GM12878 (cell line): ENCODE results near the gene ELAVL2. TPM values are rescaled to one million over a fixed set of nuclear protein-coding genes. Genes with fewer than 3 reads are reported as not detected.

Experiments
- ATAC-seq: fragments of 200-7000 bp; cut with Tn5 transposase; 3 replicates; pipeline ENCODE4 v1.9.1; 2020; ENCODE audit warnings: mild to moderate bottlenecking, moderate library complexity
- BruUV-seq: library from RNA; stranded (reverse); fragments of 400-500 nt; replicated peaks from 2 replicates; lab custom pipeline; 2021; lab: Mats Ljungman, UMichigan
- CTCF ChIA-PET: fragments of 300-600 bp; sonication (Branson Sonifier 250); formaldehyde crosslinking; extraction: SDS; loops from one replicate; lab custom pipeline; 2021; ENCODE audit warnings: inconsistent platforms; lab: Yijun Ruan, JAX
- POLR2A ChIA-PET: fragments of 350-600 bp; formaldehyde crosslinking; extraction: SDS; loops from one replicate; lab custom pipeline; 2021; ENCODE audit warnings: inconsistent platforms; lab: Charles Lee
- RAD21 ChIA-PET: fragments of 300-600 bp; sonication (Branson Sonifier 250); formaldehyde crosslinking; loops from one replicate; lab custom pipeline; 2023; ENCODE audit warnings: antibody characterized with exemption; ENCODE audit not compliant: unreplicated experiment; lab: Charles Lee
- SMC1A ChIA-PET: fragments of 300-600 bp; sonication (Branson Sonifier 250); formaldehyde crosslinking; loops from one replicate; lab custom pipeline; 2023; ENCODE audit not compliant: unreplicated experiment, uncharacterized antibody; lab: Charles Lee
- DNase-seq: peaks from one replicate; pipeline ENCODE4 v3.0.0-alpha.2; 2011; ENCODE audit warnings: low read depth, low spot score
- FAIRE-seq: peaks from 3 replicates; lab custom pipeline; 2011; peaks lifted over from hg19 to GRCh38; lab: Jason Lieb, UNC
- H2AFZ ChIP-seq: 2 replicates; pipeline ENCODE4 v1.6.0; 2011; ENCODE audit warnings: low read depth, low read length, control low read depth; ENCODE audit not compliant: control insufficient read depth
- H3K27ac ChIP-seq: 2 replicates; pipeline ENCODE4 v1.5.1; 2011; ENCODE audit warnings: control low read depth; ENCODE audit not compliant: control insufficient read depth, insufficient read depth
- H3K27me3 ChIP-seq, 2 experiments: replicated peaks in 1 of 2; 2 replicates each; pipeline versions ENCODE4 v1.6.0 to v1.6.1; 2011; ENCODE audit warnings: low read length in 1 of 2; ENCODE audit not compliant: control insufficient read depth in 2 of 2, insufficient read depth in 2 of 2
- H3K36me3 ChIP-seq, 2 experiments: 2 replicates each; pipeline ENCODE4 v1.5.1; 2011; ENCODE audit warnings: low read length in 1 of 2; ENCODE audit not compliant: control insufficient read depth in 2 of 2, insufficient read depth in 2 of 2
- H3K4me1 ChIP-seq: 2 replicates; pipeline ENCODE4 v1.6.1; 2011; ENCODE audit warnings: mild to moderate bottlenecking, low read length, moderate library complexity, mixed read lengths; ENCODE audit not compliant: control insufficient read depth, insufficient read depth
- H3K4me2 ChIP-seq: 2 replicates; pipeline ENCODE4 v1.6.0; 2011; ENCODE audit warnings: control low read depth; ENCODE audit not compliant: control insufficient read depth, insufficient read depth
- H3K4me3 ChIP-seq: fragments of 200-600 bp; sonication (generic); 2 replicates; pipeline ENCODE4 v1.5.1; 2016
- H3K79me2 ChIP-seq: 2 replicates; pipeline ENCODE4 v1.6.0; 2011; ENCODE audit warnings: low read length; ENCODE audit not compliant: control insufficient read depth, insufficient read depth
- H3K9ac ChIP-seq: 2 replicates; pipeline ENCODE4 v1.8.0; 2011; ENCODE audit warnings: low read length, control low read depth, mixed read lengths; ENCODE audit not compliant: control insufficient read depth, insufficient read depth
- H3K9me3 ChIP-seq: replicated peaks from 3 replicates; pipeline ENCODE4 v1.5.1; 2011; ENCODE audit warnings: mild to moderate bottlenecking, low read length; ENCODE audit not compliant: control insufficient read depth, insufficient read depth
- H4K20me1 ChIP-seq: 2 replicates; pipeline ENCODE4 v1.6.0; 2011; ENCODE audit not compliant: control insufficient read depth, insufficient read depth
- BMI1 ChIP-seq: fragments of 450-650 bp; IDR thresholded peaks from 2 replicates; pipeline ENCODE4 v1.6.1; 2016; ENCODE audit warnings: mild to moderate bottlenecking, moderate library complexity, borderline replicate concordance
- BRCA1 ChIP-seq: IDR thresholded peaks from 2 replicates; pipeline ENCODE4 v1.6.1; 2011; ENCODE audit warnings: low read depth, low read length, improper control_type of control experiment
- CBFB ChIP-seq: IDR thresholded peaks from 2 replicates; pipeline ENCODE4 v1.6.1; 2016; ENCODE audit warnings: antibody characterized with exemption, low read depth
- IKZF1 ChIP-seq: fragments of 450-650 bp; conservative IDR thresholded peaks from 2 replicates; pipeline ENCODE4 v1.6.1; 2017; ENCODE audit warnings: antibody characterized with exemption, mild to moderate bottlenecking
- NFIC ChIP-seq: IDR thresholded peaks from 2 replicates; pipeline ENCODE4 v1.6.1; 2012; ENCODE audit warnings: low read depth, mild to moderate bottlenecking, inconsistent platforms, low read length, moderate library complexity
- NR2C1 ChIP-seq: fragments of 450-650 bp; IDR thresholded peaks from 2 replicates; pipeline ENCODE4 v1.6.1; 2017; ENCODE audit warnings: antibody characterized with exemption, mild to moderate bottlenecking, moderate library complexity
- RCOR1 ChIP-seq: conservative IDR thresholded peaks from 2 replicates; pipeline ENCODE4 v1.6.1; 2012; ENCODE audit warnings: low read depth, low read length, improper control_type of control experiment
- SMAD1 ChIP-seq: fragments of 450-650 bp; IDR thresholded peaks from 2 replicates; pipeline ENCODE4 v1.6.1; 2018; ENCODE audit warnings: mild to moderate bottlenecking, low read depth; ENCODE audit not compliant: partially characterized antibody
- SMARCA5 ChIP-seq: fragments of 450-650 bp; IDR thresholded peaks from 2 replicates; pipeline ENCODE4 v1.6.1; 2017; ENCODE audit warnings: mild to moderate bottlenecking
- TCF12 ChIP-seq: IDR thresholded peaks from 2 replicates; pipeline ENCODE4 v1.6.1; 2011; ENCODE audit warnings: low read depth, mild to moderate bottlenecking, low read length
- TCF3 ChIP-seq: IDR thresholded peaks from 2 replicates; pipeline ENCODE4 v1.6.1; 2012; ENCODE audit warnings: low read depth, mild to moderate bottlenecking, low read length, borderline replicate concordance; ENCODE audit not compliant: insufficient read depth
- ZNF207 ChIP-seq: fragments of 450-650 bp; IDR thresholded peaks from 2 replicates; pipeline ENCODE4 v1.6.1; 2014; ENCODE audit warnings: antibody characterized with exemption, mild to moderate bottlenecking, borderline replicate concordance
- ZNF24 ChIP-seq: fragments of 450-650 bp; IDR thresholded peaks from 2 replicates; pipeline ENCODE4 v1.6.1; 2017; ENCODE audit warnings: antibody characterized with exemption, mild to moderate bottlenecking
- ZNF274 ChIP-seq: IDR thresholded peaks from one replicate; pipeline ENCODE4 v1.8.0; 2011; ENCODE audit not compliant: insufficient read length, insufficient read depth
- WGBS: methylation state at CpG from one replicate; pipeline ENCODE4 v1.1.6; 2016; ENCODE audit warnings: low lambda C conversion rate; ENCODE audit not compliant: insufficient replicate concordance, insufficient coverage; ENCODE audit errors: missing lambda C conversion rate; 5-methylcytosine and 5-hydroxymethylcytosine counted together
- in situ Hi-C: fragments of 300-500 bp; cut with MboI; formaldehyde crosslinking; loops from 9 replicates; pipeline ENCODE4 v1.14.3; 2018; ENCODE audit warnings: mixed read lengths
- intact Hi-C: fragments of 100-400 bp; cut with micrococcal nuclease; formaldehyde crosslinking; loops from one replicate; pipeline ENCODE4 v1.14.2; 2022; ENCODE audit not compliant: unreplicated experiment
- polyA plus RNA-seq, 11 experiments: library from polyadenylated mRNA; depleted of rRNA in 4 of 11; unstranded in 6 of 11; stranded (reverse) in 5 of 11; fragments of >200 nt; fragmentation: Nextera tagmentation in 4 of 11; fragmentation: Illumina TruSeq in 1 of 11; extraction: Ambion mirVana in 4 of 11; extraction: Trizol in 1 of 11; gene quantifications; 1 replicate in 1 of 11; 2 replicates in 10 of 11; pipeline versions ENCODE4 v1.2.1 to v1.2.3, GENCODE V29; 2011 to 2016; ENCODE audit warnings: inconsistent platforms in 2 of 11, missing spikeins in 2 of 11, low read depth in 1 of 11
- total RNA-seq, 4 experiments: library from RNA; depleted of rRNA in 3 of 4; stranded (reverse); fragments of >200 nt in 3 of 4; fragmentation: Illumina TruSeq in 1 of 4; extraction: Trizol in 1 of 4; gene quantifications; 2 replicates each; pipeline versions ENCODE4 v1.2.1 to v1.2.3, GENCODE V29; 2013 to 2021
- TF ChIP-seq, protein P1 (sequence below): fragments of 450-650 bp; IDR thresholded peaks from 2 replicates; pipeline ENCODE4 v1.6.1; 2017; ENCODE audit warnings: antibody characterized with exemption, mild to moderate bottlenecking, moderate library complexity
- TF ChIP-seq, protein P2 (sequence below): IDR thresholded peaks from 2 replicates; pipeline ENCODE4 v1.6.1; 2012; ENCODE audit warnings: low read length, inconsistent platforms
- TF ChIP-seq, protein P3 (sequence below): IDR thresholded peaks from 2 replicates; pipeline ENCODE4 v1.6.1; 2012; ENCODE audit warnings: low read depth, low read length, improper control_type of control experiment

The ELAVL2 gene
- total and polyA plus RNA-seq, 10 of the 15 experiments (the other 5 are each of a cell fraction or from before 2014, with no cell fraction given) = 0.24 to 2.6 (median 0.76) TPM

DNA sequence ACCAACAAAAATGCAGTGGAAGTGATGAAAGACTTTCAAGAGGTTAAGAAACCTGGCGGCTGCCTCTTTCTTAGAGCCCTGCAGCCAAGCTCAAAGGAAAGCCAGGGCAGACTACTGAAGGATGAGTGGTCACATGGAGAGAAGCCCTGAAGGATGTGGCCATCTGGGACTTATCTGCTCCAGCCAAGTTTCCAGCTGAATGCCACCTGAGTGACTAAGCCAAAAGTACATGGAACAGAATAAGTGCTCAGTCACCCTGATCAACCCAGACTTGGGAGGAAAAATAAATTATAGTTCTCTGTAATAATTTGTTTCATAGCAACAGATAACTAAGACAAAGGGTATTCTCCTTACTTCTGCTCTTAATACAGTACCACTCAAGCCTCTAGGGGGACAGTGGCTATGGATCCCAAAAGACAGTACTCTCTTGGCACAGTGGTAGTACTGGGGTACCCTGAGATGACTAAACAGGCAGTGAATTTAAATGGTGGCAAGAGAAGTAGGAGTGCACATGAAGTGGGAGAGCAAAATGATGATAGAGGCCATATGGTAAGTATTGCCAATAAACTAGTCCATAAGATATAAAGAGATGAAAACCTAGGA, 182.3 kb downstream of the ELAVL2 start:
- no peaks in the 10 kb centered on the region for H3K9me3 ChIP-seq
- ChIA-PET POLR2A (interaction anchor here (0.5 kb wide), 1 partner anchor 829 kb away, joined by 5 read pairs; no protein-coding TSS in a partner anchor), SMC1A (interaction anchor here (0.7 to 2.0 kb wide), 4 partner anchors 11 to 24 kb away, joined by 3 to 5 read pairs (median 3); no protein-coding TSS in a partner anchor), RAD21 (no interaction called here), CTCF (no interaction called here)
- ATAC-seq (no peak), FAIRE-seq (no peak), DNase-seq (no peak)
- no peak overlapping the region for H2AFZ ChIP-seq
- 0% methylated on average over 1 of the region's 1 CpG for WGBS
- H3K27me3 ChIP-seq = no peaks in the 10 kb centered on the region
- no peak for TF ChIP-seq ZNF24
- TF ChIP-seq SMAD1 = no peak
- TF ChIP-seq BRCA1 = no peak
- TF ChIP-seq ZNF274 = no peak
- no peak for TF ChIP-seq BMI1
- TF ChIP-seq NR2C1 = no peak
- TF ChIP-seq TCF12 = no peak
- no peak for TF ChIP-seq SMARCA5
- TF ChIP-seq NFIC = no peak
- no peak for TF ChIP-seq CBFB
- no peak for TF ChIP-seq TCF3
- TF ChIP-seq, protein P1, sequence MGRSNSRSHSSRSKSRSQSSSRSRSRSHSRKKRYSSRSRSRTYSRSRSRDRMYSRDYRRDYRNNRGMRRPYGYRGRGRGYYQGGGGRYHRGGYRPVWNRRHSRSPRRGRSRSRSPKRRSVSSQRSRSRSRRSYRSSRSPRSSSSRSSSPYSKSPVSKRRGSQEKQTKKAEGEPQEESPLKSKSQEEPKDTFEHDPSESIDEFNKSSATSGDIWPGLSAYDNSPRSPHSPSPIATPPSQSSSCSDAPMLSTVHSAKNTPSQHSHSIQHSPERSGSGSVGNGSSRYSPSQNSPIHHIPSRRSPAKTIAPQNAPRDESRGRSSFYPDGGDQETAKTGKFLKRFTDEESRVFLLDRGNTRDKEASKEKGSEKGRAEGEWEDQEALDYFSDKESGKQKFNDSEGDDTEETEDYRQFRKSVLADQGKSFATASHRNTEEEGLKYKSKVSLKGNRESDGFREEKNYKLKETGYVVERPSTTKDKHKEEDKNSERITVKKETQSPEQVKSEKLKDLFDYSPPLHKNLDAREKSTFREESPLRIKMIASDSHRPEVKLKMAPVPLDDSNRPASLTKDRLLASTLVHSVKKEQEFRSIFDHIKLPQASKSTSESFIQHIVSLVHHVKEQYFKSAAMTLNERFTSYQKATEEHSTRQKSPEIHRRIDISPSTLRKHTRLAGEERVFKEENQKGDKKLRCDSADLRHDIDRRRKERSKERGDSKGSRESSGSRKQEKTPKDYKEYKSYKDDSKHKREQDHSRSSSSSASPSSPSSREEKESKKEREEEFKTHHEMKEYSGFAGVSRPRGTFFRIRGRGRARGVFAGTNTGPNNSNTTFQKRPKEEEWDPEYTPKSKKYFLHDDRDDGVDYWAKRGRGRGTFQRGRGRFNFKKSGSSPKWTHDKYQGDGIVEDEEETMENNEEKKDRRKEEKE = no peak
- no peak for TF ChIP-seq ZNF207
- TF ChIP-seq, protein P2, sequence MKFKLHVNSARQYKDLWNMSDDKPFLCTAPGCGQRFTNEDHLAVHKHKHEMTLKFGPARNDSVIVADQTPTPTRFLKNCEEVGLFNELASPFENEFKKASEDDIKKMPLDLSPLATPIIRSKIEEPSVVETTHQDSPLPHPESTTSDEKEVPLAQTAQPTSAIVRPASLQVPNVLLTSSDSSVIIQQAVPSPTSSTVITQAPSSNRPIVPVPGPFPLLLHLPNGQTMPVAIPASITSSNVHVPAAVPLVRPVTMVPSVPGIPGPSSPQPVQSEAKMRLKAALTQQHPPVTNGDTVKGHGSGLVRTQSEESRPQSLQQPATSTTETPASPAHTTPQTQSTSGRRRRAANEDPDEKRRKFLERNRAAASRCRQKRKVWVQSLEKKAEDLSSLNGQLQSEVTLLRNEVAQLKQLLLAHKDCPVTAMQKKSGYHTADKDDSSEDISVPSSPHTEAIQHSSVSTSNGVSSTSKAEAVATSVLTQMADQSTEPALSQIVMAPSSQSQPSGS = no peak
- no peak for TF ChIP-seq IKZF1
- TF ChIP-seq, protein P3, sequence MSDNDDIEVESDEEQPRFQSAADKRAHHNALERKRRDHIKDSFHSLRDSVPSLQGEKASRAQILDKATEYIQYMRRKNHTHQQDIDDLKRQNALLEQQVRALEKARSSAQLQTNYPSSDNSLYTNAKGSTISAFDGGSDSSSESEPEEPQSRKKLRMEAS = no peak
- no peak for TF ChIP-seq RCOR1
- H4K20me1 ChIP-seq = no peaks in the 10 kb centered on the region
- H3K4me1 ChIP-seq = no peaks in the 10 kb centered on the region
- intact Hi-C loops (no loop called here), in situ Hi-C loops (no loop called here)
- no peaks in the 10 kb centered on the region for H3K79me2 ChIP-seq
- H3K27ac ChIP-seq = no peak overlapping the region
- no peak overlapping the region for H3K4me3 ChIP-seq
- no TSS peak for BruUV-seq
- no peak overlapping the region for H3K4me2 ChIP-seq
- no peaks in the 10 kb centered on the region for H3K36me3 ChIP-seq
- no peak overlapping the region for H3K9ac ChIP-seq
